HepG2 (cell line): ENCODE results near the gene NRIP2.

Source experiments
- CBX1 ChIP-seq: IDR thresholded peaks from one replicate; pipeline ENCODE4 v1.6.1; 2016; ENCODE audit warnings: antibody characterized with exemption, low read depth
- CTCF ChIP-seq: sonication (generic); formaldehyde crosslinking; IDR thresholded peaks from 2 replicates; pipeline ENCODE4 v1.5.0; 2020; ENCODE audit warnings: mild to moderate bottlenecking, missing genetic modification reagents, moderate library complexity
- POLR2A ChIP-seq, 2 experiments: IDR thresholded peaks; 2 replicates each; pipeline ENCODE4 v1.6.1; 2011; ENCODE audit warnings: low read depth in 2 of 2, low read length in 2 of 2, mild to moderate bottlenecking in 1 of 2, moderate library complexity in 1 of 2; ENCODE audit not compliant: insufficient read depth in 1 of 2

GRCh38 chr12:2851931-2852330 lies 17.1 kb upstream of the NRIP2 start:
- TF ChIP-seq POLR2A (IDR thresholded peaks at IDR 0.05; ENCODE audit: insufficient read depth in 1 of 2, low read depth in 2 of 2, low read length in 2 of 2) (no peak), CBX1 (no peak), CTCF (CRISPR knock-in tag) (no peak)
